Mesodermal cell (in vitro differentiated cells): ENCODE measurements around the gene FAM204A. TPM values are rescaled to one million over a fixed set of nuclear protein-coding genes. Genes with fewer than 3 reads are reported as not detected.

ENCODE experiments used
- H3K27ac ChIP-seq: 2 replicates; pipeline ENCODE4 v1.7.0; 2013; ENCODE audit warnings: mild to moderate bottlenecking, low read depth, low read length, moderate library complexity; ENCODE audit not compliant: severe bottlenecking
- H3K36me3 ChIP-seq: 2 replicates; pipeline ENCODE4 v1.7.1; 2013; ENCODE audit warnings: mild to moderate bottlenecking, low read length, moderate library complexity; ENCODE audit not compliant: control insufficient read depth, insufficient read depth
- H3K4me1 ChIP-seq: one replicate; pipeline ENCODE4 v1.7.1; 2013; ENCODE audit warnings: mild to moderate bottlenecking, low read length; ENCODE audit not compliant: insufficient read depth, control insufficient read depth, poor library complexity, severe bottlenecking
- H3K4me3 ChIP-seq: 2 replicates; pipeline ENCODE4 v1.7.0; 2013; ENCODE audit warnings: low read length, control low read depth, mild to moderate bottlenecking; ENCODE audit not compliant: insufficient read depth, poor library complexity, severe bottlenecking; ENCODE audit errors: extremely low read depth
- H3K9me3 ChIP-seq: 2 replicates; pipeline ENCODE4 v1.7.1; 2013; ENCODE audit warnings: mild to moderate bottlenecking, low read length, moderate library complexity; ENCODE audit not compliant: control insufficient read depth
- WGBS, 2 experiments: methylation state at CpG; one replicate each; pipeline ENCODE4 v1.1.5; 2013; ENCODE audit warnings: missing lambda C conversion rate in 2 of 2; ENCODE audit not compliant: insufficient coverage in 2 of 2; 5-methylcytosine and 5-hydroxymethylcytosine counted together
- polyA plus RNA-seq, 2 experiments: library from polyadenylated mRNA; stranded (reverse); fragments of 50-300 nt; gene quantifications; one replicate each; pipeline ENCODE4 v1.2.3, GENCODE V29; 2013

Gene FAM204A
- 39.6 TPM for polyA plus RNA-seq (2013, experiment 1 of 2)
- polyA plus RNA-seq (2013, experiment 2 of 2): 50.8 TPM

DNA sequence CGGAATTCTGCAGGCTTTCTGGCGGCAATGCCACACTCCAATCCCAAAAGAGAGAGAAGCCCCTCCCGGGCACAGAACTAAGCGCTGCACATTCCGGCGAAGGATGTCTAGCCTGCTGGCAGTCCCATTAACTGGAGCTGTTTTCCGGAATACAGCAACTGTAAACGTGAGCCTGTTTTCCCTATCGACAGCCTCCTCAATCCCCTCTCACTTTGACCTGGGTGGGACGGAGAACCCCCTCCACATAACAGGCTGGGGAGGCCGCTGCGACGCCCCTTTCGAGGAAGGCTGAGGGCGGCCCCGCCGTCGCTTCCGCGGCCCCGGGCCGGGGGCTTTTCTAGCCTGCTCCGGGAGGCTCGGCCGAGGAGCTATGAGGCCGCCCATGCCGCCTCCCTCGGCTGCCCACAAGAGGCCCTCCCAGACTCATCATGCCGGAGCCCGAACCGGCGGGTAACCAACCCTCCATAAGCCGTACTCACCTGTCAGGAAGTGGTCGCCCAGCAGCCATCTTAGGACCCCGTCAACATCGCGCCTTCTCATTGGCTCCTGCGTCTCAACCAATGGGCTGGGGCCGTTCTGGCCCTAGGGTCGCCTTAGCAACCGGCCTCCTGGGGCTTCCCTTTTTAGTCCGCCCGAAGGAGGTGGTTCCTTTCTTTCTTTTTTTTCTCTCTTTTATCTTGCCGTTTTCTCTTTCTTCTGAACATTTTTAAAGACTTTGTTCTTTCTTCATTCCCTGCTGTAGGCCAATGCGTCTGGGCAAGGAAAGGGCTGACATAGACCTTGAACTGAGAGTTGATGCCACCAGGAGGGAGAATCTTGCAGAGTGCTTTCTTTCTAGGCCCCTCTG, at the start of gene FAM204A:
Gene FAM204A, minus strand, starts transcription at position 534 of the 847 bp plus-strand sequence. CDS start 5,909 bp downstream, outside the sequence.
- Histone ChIP-seq H3K27ac (peak within 1 kb of the TSS; percentile 80), H3K36me3 (peaks cover 13% of the 10 kb centered on the region), H3K4me3 (peak within 1 kb of the TSS; percentile 82), H3K9me3 (no peaks in the 10 kb centered on the region), H3K4me1 (peaks cover 5% of the 10 kb centered on the region)
- WGBS, 2 experiments: 0% methylated on average over 24 to 37 of the region's 45 CpGs

- H3K27ac ChIP-seq: no peak overlapping the region
- no peaks in the 10 kb centered on the region for H3K4me1 ChIP-seq
- WGBS, 2 experiments: no CpG with 5 or more reads among the region's 1 CpG
These were observed 41.6 kb upstream of the FAM204A start for GRCh38 chr10:118383699-118384098.

DNA sequence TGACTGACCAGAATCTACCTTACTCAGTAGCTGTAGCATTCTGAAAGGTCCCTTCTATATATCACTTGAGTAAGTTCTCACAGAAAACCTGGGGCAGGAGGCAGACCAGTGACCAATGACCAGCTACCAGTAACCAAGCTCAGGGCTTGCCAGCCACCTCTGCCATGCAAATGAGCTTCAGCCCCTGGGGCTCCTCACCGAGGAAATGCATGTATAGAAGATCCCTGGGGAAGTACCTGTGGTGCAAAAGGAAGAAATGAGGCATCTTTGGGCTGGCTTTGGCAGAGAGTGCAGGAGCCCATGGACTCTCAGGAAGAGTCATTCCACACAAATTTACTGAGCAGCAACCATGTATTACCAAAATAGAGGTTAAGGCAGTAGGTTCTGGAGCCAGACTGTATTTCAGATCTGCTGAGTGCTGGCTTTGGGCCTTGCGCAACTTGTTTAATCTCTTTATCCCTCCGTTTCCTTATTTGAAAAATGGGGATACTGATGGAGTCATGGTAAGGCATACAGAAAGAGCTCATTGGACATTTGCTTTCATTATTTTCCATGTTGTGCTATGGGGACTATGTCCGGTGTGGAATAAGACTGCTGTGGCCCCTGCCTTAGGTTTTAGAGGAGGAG, 41.1 kb upstream of the FAM204A start:
- Histone ChIP-seq H3K4me1 (no peaks in the 10 kb centered on the region), H3K9me3 (peaks cover under 1% of the 10 kb centered on the region), H3K27ac (no peak overlapping the region), H3K4me3 (no peak overlapping the region), H3K36me3 (no peaks in the 10 kb centered on the region)
- WGBS, 2 experiments: 62 to 86% methylated on average over 2 to 4 of the region's 4 CpGs

More at GRCh38 chr10:118383699-118384098, 41.6 kb upstream of the FAM204A start:
- Histone ChIP-seq H3K36me3 (no peaks in the 10 kb centered on the region), H3K9me3 (peaks cover 5% of the 10 kb centered on the region), H3K4me3 (no peak overlapping the region)

- Histone ChIP-seq H3K9me3 (no peaks in the 10 kb centered on the region), H3K4me1 (peaks cover 4% of the 10 kb centered on the region), H3K27ac (peak overlapping the region; percentile 24), H3K4me3 (no peak overlapping the region), H3K36me3 (no peaks in the 10 kb centered on the region)
These were observed 32.3 kb upstream of the FAM204A start for GRCh38 chr10:118374404-118374803.

GRCh38 chr10:118373786-118374185, 31.7 kb upstream of the FAM204A start:
- no peaks in the 10 kb centered on the region for H3K9me3 ChIP-seq
- no CpG with 5 or more reads among the region's 4 CpGs for WGBS, 2 experiments
- H3K4me1 ChIP-seq: peaks cover 4% of the 10 kb centered on the region
- H3K36me3 ChIP-seq: no peaks in the 10 kb centered on the region
- no peak overlapping the region for H3K4me3 ChIP-seq
- H3K27ac ChIP-seq: peak overlapping the region; percentile 25

DNA sequence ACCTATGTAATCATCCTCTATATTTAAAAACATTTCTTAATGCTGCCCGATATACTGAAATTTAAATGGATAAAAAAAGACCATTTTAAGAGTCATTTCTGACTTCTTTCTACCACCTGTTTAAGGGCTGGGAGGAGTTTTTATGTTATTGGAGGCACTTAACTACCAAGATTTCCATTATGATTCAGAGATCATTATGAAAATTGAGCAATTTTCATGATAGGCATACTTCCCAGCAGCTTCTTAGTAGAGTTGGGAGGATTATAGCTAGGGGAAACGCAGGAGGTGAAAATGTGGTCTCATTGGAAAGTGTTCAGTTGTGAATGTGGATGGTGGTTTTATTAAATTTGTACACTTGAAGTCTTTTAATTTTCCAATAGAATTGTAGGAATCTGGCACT, 28.4 kb upstream of the FAM204A start:
- peaks cover 3% of the 10 kb centered on the region for H3K9me3 ChIP-seq
- H3K4me1 ChIP-seq: peaks cover 4% of the 10 kb centered on the region
- no peak overlapping the region for H3K4me3 ChIP-seq
- no peaks in the 10 kb centered on the region for H3K36me3 ChIP-seq
- 89% methylated on average over 1 of the region's 2 CpGs; no CpG with 5 or more reads in 1 of the 2 experiments for WGBS, 2 experiments
- no peak overlapping the region for H3K27ac ChIP-seq

- Histone ChIP-seq H3K9me3 (peaks cover 6% of the 10 kb centered on the region), H3K36me3 (no peaks in the 10 kb centered on the region), H3K27ac (no peak overlapping the region), H3K4me3 (no peak overlapping the region), H3K4me1 (peaks cover 4% of the 10 kb centered on the region)
- 88 to 100% methylated on average over 3 of the region's 4 CpGs for WGBS, 2 experiments
These were observed 27.6 kb upstream of the FAM204A start for GRCh38 chr10:118369641-118370205.

GRCh38 chr10:118365702-118366101, 23.6 kb upstream of the FAM204A start:
- H3K9me3 ChIP-seq: peaks cover 6% of the 10 kb centered on the region
- H3K36me3 ChIP-seq: no peaks in the 10 kb centered on the region
- no peak overlapping the region for H3K4me3 ChIP-seq
- H3K27ac ChIP-seq: no peak overlapping the region
- H3K4me1 ChIP-seq: no peaks in the 10 kb centered on the region

- 80% methylated on average over 1 of the region's 1 CpG; no CpG with 5 or more reads in 1 of the 2 experiments for WGBS, 2 experiments
- Histone ChIP-seq H3K27ac (no peak overlapping the region), H3K9me3 (peaks cover 6% of the 10 kb centered on the region), H3K4me1 (no peaks in the 10 kb centered on the region), H3K4me3 (no peak overlapping the region), H3K36me3 (no peaks in the 10 kb centered on the region)
These were observed 20.0 kb upstream of the FAM204A start for GRCh38 chr10:118362103-118362502.

DNA sequence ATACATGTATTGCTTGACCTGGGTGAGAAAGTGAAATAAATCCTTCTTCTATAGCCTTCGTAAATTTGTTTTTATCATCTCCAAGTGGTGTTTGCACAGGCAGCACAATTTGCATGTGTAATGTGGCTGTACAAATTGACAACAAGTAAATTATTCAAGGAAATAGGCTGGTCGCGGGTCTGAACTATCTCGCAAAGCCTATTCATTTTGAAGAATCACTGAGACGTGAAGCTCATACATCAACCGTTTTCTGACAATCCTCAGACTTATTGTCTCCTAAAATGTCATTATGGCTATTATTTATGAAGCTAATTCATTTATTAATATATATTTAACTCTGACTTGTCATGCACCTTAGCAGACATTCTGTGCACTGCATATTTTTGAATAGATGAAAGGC, 16.2 kb upstream of the FAM204A start:
- no peaks in the 10 kb centered on the region for H3K9me3 ChIP-seq
- no peaks in the 10 kb centered on the region for H3K36me3 ChIP-seq
- WGBS, 2 experiments: 80% methylated on average over 2 of the region's 6 CpGs; no CpG with 5 or more reads in 1 of the 2 experiments
- no peak overlapping the region for H3K4me3 ChIP-seq
- no peaks in the 10 kb centered on the region for H3K4me1 ChIP-seq
- H3K27ac ChIP-seq: no peak overlapping the region
